Epithelial cell of proximal tubule (primary cell): ENCODE data around the gene TBCE. TPM values are rescaled to one million over a fixed set of nuclear protein-coding genes. Genes with fewer than 3 reads are reported as not detected.
"Not testable (repeated sequence)": the region's sequence is repeated elsewhere in the genome, so short reads cannot be mapped to it uniquely, and the experiment has no call there.

ENCODE experiments used
- DNase-seq: peaks from one replicate; pipeline ENCODE4 v3.0.0-alpha.2; 2011; ENCODE audit warnings: low read depth
- H3K4me3 ChIP-seq: 2 replicates; pipeline ENCODE4 v1.5.1; 2011; ENCODE audit warnings: low read depth, mild to moderate bottlenecking, low read length
- CTCF ChIP-seq: conservative IDR thresholded peaks from 2 replicates; pipeline ENCODE4 v1.5.1; 2012; ENCODE audit warnings: low read depth, mild to moderate bottlenecking, low read length
- total RNA-seq: library from RNA; depleted of rRNA; stranded (reverse); fragments of >200 nt; gene quantifications from 2 replicates; pipeline ENCODE4 v1.2.3, GENCODE V29; 2015

TBCE gene
- total RNA-seq, 1 donor from 2014 or later, result 20.9 TPM

- DNase-seq, result no peak
- H3K4me3 ChIP-seq, result no peak overlapping the region
- TF ChIP-seq CTCF, result no peak
Observed at GRCh38 chr1:235375919-235376605, 8.8 kb downstream of the TBCE start.

GRCh38 chr1:235378134-235378735 is 11.0 kb downstream of the TBCE start:
- not testable (repeated sequence) for H3K4me3 ChIP-seq, DNase-seq

GRCh38 chr1:235381955-235382739 is 14.9 kb downstream of the TBCE start:
- not testable (repeated sequence) for H3K4me3 ChIP-seq, DNase-seq

GRCh38 chr1:235385633-235386032 is 18.4 kb downstream of the TBCE start:
- DNase-seq, H3K4me3 ChIP-seq: not testable (repeated sequence)

GRCh38 chr1:235391874-235392273 is 24.6 kb downstream of the TBCE start:
- no peak for TF ChIP-seq CTCF
- H3K4me3 ChIP-seq, result no peak overlapping the region
- DNase-seq, result no peak

GRCh38 chr1:235397733-235398132 is 30.5 kb downstream of the TBCE start:
- no peak for DNase-seq
- no peak for TF ChIP-seq CTCF
- H3K4me3 ChIP-seq, result no peak overlapping the region

- DNase-seq, result no peak
- no peak overlapping the region for H3K4me3 ChIP-seq
- TF ChIP-seq CTCF, result no peak
Observed at GRCh38 chr1:235399661-235400060, 32.4 kb downstream of the TBCE start.

- no peak for DNase-seq
- H3K4me3 ChIP-seq, result no peak overlapping the region
- TF ChIP-seq CTCF, result no peak
Observed at GRCh38 chr1:235401251-235401650, 34.0 kb downstream of the TBCE start.
